ENCODE results near the gene SMARCC1.

SMARCC1 gene

DNA sequence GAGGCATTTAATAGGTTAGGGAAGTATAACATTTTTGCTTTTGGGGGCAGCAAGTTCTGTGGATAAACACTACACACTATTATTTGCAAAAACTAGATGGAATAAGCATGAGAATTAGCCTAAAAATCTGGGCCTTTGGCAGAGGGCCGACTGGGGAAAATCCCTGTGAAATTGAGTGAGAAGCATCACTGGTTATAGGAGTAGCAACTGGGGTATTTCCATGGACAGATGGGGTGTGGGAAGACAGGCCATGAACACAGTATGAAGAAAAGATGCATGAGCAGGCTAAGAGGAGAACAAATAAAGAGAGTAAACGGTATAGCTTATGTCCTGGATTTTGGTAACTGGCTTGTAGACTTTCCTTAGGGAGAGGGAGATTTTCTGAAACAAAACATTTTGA lies 170.1 kb downstream of the SMARCC1 start:
- ChIA-PET POLR2A (no interaction called here), CTCF (no interaction called here)
- Histone ChIP-seq H3K4me1 (ENCODE audit: control insufficient read depth, insufficient read depth, low read length) (no peaks in the 10 kb centered on the region), H3K36me3 (ENCODE audit: control insufficient read depth in 2 of 2, insufficient read depth in 1 of 2, low read length in 2 of 2) (peaks cover 7 to 81% of the 10 kb centered on the region in 2 experiments; a peak in 2 of 3 replicates), H3K9me3 (ENCODE audit: control insufficient read depth, insufficient read depth, low read depth, low read length) (no peaks in the 10 kb centered on the region), H3K4me3 (ENCODE audit: low read depth, low read length) (no peak overlapping the region), H3K27ac (ENCODE audit: extremely low read depth, low read depth, low read length) (no peak overlapping the region)
- TF ChIP-seq ZNF112 (tag by site-specific recombination; IDR thresholded peaks at IDR 0.05) (no peak), ZNF138 (tag by site-specific recombination; IDR thresholded peaks at IDR 0.05; ENCODE audit: borderline replicate concordance) (no peak), ZNF239 (tag by site-specific recombination; IDR thresholded peaks at IDR 0.05) (no peak), ZNF645 (tag by site-specific recombination; IDR thresholded peaks at IDR 0.05) (no peak), ZNF433 (tag by site-specific recombination; IDR thresholded peaks at IDR 0.05; ENCODE audit: low read depth) (no peak), ZBTB20 (tag by site-specific recombination; IDR thresholded peaks at IDR 0.05) (no peak), ZNF302 (tag by site-specific recombination; IDR thresholded peaks at IDR 0.05; ENCODE audit: low read depth) (no peak), ZFP37 (tag by site-specific recombination; IDR thresholded peaks at IDR 0.05) (no peak), ZNF311 (tag by site-specific recombination; IDR thresholded peaks at IDR 0.05; ENCODE audit: borderline replicate concordance) (no peak), ZNF223 (tag by site-specific recombination; IDR thresholded peaks at IDR 0.05) (no peak), PRDM6 (tag by site-specific recombination; IDR thresholded peaks at IDR 0.05) (no peak), ZBTB7A (tag by site-specific recombination; IDR thresholded peaks at IDR 0.05; ENCODE audit: low read depth) (no peak), ZNF2 (tag by site-specific recombination; IDR thresholded peaks at IDR 0.05) (no peak)

DNA sequence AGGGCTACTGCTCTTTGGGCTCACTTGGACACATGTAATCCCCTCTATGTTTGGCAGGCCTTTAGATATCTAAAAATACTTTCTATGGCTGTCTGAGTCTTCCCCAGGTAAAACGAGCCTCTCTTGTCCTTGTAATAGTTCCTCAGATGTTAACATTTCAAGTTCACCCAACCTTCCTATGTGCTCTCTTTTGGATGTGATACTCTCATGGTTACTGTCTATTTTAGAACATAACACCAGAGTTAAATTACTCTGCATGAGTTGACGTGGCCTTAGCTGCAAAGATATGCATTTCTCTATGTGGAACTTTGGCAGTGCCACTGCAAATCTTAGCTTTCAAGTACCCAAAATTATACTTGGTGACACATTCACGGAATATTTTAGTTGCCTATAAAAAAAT lies 171.1 kb downstream of the SMARCC1 start:
- POLR2A ChIA-PET, result no interaction called here

DNA sequence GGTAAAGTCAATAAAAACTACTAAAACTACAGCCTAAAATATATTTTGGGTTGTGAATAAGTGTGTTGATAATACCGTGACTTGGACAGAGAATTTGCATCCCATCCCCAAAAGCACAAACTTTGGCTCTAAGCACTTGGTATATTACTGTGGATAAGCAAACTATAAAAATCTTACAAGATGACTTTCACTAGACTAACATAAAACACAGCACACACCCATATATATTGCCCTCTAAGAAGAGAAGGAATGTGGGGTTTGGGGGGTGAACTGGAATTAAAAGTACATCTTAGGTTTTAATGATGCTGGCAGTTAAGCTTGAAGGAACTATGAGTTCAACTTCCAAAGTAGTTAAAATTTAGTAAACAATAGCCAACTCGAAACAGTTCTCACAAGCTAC lies 174.4 kb downstream of the SMARCC1 start:
- Histone ChIP-seq H3K4me1 (ENCODE audit: control insufficient read depth, insufficient read depth, low read length) (no peaks in the 10 kb centered on the region; the same call in 1 of the 2 replicates), H3K9me3 (ENCODE audit: control insufficient read depth, insufficient read depth, low read depth, low read length) (no peaks in the 10 kb centered on the region), H3K36me3 (ENCODE audit: control insufficient read depth in 2 of 2, insufficient read depth in 1 of 2, low read length in 2 of 2) (peaks cover 5 to 89% of the 10 kb centered on the region in 2 experiments; a peak in 2 of 3 replicates), H3K4me3 (ENCODE audit: low read depth, low read length) (no peak overlapping the region), H3K27ac (ENCODE audit: extremely low read depth, low read depth, low read length) (no peak overlapping the region)
- ChIA-PET POLR2A (interaction anchor here (0.6 kb wide), 1 partner anchor 76 kb away, joined by 3 read pairs; no protein-coding TSS in a partner anchor), CTCF (no interaction called here)
- TF ChIP-seq, protein P1, sequence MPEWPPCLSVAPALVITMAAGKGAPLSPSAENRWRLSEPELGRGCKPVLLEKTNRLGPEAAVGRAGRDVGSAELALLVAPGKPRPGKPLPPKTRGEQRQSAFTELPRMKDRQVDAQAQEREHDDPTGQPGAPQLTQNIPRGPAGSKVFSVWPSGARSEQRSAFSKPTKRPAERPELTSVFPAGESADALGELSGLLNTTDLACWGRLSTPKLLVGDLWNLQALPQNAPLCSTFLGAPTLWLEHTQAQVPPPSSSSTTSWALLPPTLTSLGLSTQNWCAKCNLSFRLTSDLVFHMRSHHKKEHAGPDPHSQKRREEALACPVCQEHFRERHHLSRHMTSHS (tag by site-specific recombination; IDR thresholded peaks at IDR 0.05), result no peak
- TF ChIP-seq FEZF1 (tag by site-specific recombination; IDR thresholded peaks at IDR 0.05) (no peak), MZF1 (tag by site-specific recombination; IDR thresholded peaks at IDR 0.05; ENCODE audit: borderline replicate concordance) (no peak), ZNF146 (tag by site-specific recombination; IDR thresholded peaks at IDR 0.05) (no peak), ZNF677 (tag by site-specific recombination; IDR thresholded peaks at IDR 0.05) (no peak), ZNF791 (tag by site-specific recombination; IDR thresholded peaks at IDR 0.05) (no peak), YY1 (tag by site-specific recombination; IDR thresholded peaks at IDR 0.05) (no peak)
- TF ChIP-seq, protein P2, sequence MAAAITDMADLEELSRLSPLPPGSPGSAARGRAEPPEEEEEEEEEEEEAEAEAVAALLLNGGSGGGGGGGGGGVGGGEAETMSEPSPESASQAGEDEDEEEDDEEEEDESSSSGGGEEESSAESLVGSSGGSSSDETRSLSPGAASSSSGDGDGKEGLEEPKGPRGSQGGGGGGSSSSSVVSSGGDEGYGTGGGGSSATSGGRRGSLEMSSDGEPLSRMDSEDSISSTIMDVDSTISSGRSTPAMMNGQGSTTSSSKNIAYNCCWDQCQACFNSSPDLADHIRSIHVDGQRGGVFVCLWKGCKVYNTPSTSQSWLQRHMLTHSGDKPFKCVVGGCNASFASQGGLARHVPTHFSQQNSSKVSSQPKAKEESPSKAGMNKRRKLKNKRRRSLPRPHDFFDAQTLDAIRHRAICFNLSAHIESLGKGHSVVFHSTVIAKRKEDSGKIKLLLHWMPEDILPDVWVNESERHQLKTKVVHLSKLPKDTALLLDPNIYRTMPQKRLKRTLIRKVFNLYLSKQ (tag by site-specific recombination; IDR thresholded peaks at IDR 0.05; ENCODE audit: borderline replicate concordance), result no peak

More for the DNA sequence above, 171.1 kb downstream of the SMARCC1 start:
- Histone ChIP-seq H3K4me3 (ENCODE audit: low read depth, low read length) (no peak overlapping the region), H3K4me1 (ENCODE audit: control insufficient read depth, insufficient read depth, low read length) (no peaks in the 10 kb centered on the region; the same call in 1 of the 2 replicates), H3K36me3 (ENCODE audit: control insufficient read depth in 2 of 2, insufficient read depth in 1 of 2, low read length in 2 of 2) (peaks cover 5 to 82% of the 10 kb centered on the region in 2 experiments; a peak in 2 of 3 replicates), H3K9me3 (ENCODE audit: control insufficient read depth, insufficient read depth, low read depth, low read length) (no peaks in the 10 kb centered on the region), H3K27ac (ENCODE audit: extremely low read depth, low read depth, low read length) (no peak overlapping the region)
- CTCF ChIA-PET, result no interaction called here
- TF ChIP-seq, protein P3, sequence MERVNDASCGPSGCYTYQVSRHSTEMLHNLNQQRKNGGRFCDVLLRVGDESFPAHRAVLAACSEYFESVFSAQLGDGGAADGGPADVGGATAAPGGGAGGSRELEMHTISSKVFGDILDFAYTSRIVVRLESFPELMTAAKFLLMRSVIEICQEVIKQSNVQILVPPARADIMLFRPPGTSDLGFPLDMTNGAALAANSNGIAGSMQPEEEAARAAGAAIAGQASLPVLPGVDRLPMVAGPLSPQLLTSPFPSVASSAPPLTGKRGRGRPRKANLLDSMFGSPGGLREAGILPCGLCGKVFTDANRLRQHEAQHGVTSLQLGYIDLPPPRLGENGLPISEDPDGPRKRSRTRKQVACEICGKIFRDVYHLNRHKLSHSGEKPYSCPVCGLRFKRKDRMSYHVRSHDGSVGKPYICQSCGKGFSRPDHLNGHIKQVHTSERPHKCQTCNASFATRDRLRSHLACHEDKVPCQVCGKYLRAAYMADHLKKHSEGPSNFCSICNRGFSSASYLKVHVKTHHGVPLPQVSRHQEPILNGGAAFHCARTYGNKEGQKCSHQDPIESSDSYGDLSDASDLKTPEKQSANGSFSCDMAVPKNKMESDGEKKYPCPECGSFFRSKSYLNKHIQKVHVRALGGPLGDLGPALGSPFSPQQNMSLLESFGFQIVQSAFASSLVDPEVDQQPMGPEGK (tag by site-specific recombination; IDR thresholded peaks at IDR 0.05), result no peak
- TF ChIP-seq ZNF626 (tag by site-specific recombination; IDR thresholded peaks at IDR 0.05), result no peak
- TF ChIP-seq ZFP37 (tag by site-specific recombination; IDR thresholded peaks at IDR 0.05), result no peak
